ENCODE measurements around the gene PSMA7.
A peak's percentile ranks its signal among the peaks of the same experiment; 100 is the strongest.
"Not testable (repeated sequence)": the region's sequence is repeated elsewhere in the genome, so short reads cannot be mapped to it uniquely, and the experiment has no call there.

Gene PSMA7

GRCh38 chr20:62120990-62121775, 22.0 kb downstream of the PSMA7 start:
- DNase-seq: peak in 3 of 58 donors; percentile 16 to 73 (median 49)

GRCh38 chr20:62120365-62120762, 22.8 kb downstream of the PSMA7 start:
- no peak for DNase-seq

DNA sequence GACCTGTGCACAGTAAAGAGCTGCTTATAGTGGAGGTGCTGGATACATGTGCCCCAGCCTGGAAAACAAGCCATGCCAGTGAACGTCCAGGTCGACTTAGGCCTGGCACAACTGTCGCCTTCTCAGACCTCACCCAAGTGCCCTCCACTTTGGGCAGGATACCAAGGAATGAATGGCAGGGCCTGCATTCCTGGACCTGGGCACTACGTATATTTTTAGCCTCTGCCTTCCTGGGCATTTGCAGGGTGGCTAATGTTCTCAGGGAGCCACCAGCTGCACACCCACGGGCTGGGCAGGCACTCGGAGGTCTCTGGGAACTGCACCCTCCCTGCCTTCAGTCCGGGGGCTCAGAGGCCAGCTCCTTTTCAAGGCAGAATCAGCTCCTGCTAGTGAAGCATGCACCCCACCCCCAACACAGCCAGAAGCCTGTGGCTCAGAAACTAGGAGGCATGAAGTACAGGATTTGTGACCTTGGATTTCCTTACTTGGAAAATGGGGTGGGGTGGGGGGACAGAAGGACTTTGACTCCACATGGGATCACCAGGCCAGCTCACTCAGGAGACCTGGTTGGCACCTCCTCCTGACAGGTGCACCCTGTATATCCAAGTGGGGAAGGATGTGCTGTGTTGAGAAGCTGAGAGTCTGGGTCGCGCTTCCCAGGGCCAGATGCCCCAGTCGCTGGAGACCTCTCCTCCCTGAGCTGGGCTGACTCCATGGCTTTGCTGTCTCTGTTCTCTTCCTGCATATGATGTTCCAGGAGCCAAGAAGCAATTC, 23.4 kb downstream of the PSMA7 start:
- no peak for DNase-seq

DNA sequence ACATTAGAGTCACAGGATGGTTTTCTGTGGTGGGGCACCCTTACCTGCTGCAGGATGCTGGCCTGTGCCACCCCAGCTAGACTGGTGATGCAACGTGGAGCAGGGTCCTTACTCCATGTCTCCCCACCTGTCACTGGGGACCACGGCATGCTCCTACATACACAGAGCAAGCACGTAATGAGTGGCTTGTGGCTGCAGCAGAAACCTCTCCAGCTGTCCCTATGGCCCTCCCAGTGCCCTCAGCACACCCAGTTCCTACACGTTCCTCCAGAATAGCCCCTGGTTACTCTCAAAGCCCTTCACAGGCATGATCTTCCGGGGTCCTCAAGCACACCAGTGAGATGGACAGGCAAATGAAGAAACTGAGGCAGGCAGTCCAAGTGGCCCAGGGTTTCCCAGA, 24.1 kb downstream of the PSMA7 start:
- DNase-seq: no peak

DNA sequence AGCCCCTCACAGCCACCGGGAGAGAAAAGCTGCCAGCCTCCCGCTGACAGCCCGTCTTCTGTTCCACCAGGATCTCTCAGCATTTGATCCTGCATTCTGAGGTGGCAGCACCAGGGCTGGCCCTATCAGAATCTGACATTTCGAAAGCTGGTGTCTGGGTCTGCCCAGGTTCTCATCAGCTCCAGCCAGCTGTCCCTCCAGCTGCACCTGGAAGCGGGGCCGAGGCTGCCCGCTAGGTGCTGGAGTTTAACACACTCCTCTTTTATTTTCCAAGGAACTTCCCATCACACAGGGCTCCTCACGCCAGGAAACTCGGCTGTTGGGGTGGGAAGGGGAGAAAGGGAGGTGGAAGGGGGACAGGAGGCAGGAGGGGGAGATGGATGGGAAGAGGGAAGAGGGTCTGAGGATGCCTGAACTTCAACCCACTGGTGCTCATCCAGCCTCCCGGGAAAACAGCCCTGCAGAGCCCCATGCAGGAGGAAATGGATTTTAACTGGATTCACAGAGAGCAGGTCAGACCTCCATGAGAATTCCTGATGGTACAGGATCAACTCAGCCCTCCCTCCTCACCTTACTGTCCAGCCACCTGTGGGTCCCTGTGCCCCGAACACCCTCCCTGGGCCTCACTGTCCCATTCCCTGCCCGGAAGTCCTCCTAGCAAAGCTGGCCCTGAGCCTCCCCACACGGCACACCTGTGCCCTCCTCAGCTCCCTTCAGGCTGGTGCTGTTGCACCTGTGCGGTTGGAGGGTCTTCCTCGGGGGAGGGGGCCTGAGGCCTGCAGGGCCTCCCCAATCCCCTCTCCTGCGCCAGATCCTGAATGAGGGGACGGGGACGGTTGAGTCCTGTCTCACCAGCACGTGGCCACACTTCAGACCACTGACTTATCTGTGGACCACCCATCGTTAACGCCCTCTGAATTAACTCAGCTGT, 24.8 kb downstream of the PSMA7 start:
- no peak for DNase-seq

- no peak for DNase-seq
Observed at GRCh38 chr20:62117658-62118057, 25.5 kb downstream of the PSMA7 start.

- DNase-seq: no peak
Observed at GRCh38 chr20:62117362-62117646, 25.9 kb downstream of the PSMA7 start.

GRCh38 chr20:62116558-62117361, 26.4 kb downstream of the PSMA7 start:
- DNase-seq: no peak

- DNase-seq: not testable (repeated sequence)
Observed at GRCh38 chr20:62115800-62116407, 27.3 kb downstream of the PSMA7 start.

- no peak for DNase-seq
Observed at GRCh38 chr20:62114894-62115293, 28.3 kb downstream of the PSMA7 start.

GRCh38 chr20:62112368-62112767, 30.8 kb downstream of the PSMA7 start:
- no peak for DNase-seq

GRCh38 chr20:62111148-62111547, 32.0 kb downstream of the PSMA7 start:
- no peak for DNase-seq

DNA sequence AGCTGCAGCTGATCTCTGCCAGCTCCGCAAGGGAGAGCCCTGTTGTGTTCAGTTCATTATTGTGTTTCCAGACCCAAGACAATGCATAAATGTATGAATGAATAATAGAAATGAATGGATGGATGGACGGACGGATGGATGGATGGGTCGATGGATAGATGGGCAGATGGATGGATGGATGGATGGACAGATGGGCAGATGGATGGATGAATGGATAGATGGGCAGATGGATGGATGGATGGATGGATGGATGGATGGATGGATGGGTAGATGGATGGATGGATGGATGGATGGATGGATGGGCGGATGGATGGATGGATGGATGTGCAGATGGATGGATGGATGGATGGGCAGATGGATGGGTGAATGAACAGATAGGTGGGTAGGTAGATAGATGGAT, 37.6 kb downstream of the PSMA7 start:
- no peak for DNase-seq

GRCh38 chr20:62104791-62105345, 38.3 kb downstream of the PSMA7 start:
- DNase-seq: no peak

- no peak for DNase-seq
Observed at GRCh38 chr20:62104234-62104789, 38.9 kb downstream of the PSMA7 start.

DNA sequence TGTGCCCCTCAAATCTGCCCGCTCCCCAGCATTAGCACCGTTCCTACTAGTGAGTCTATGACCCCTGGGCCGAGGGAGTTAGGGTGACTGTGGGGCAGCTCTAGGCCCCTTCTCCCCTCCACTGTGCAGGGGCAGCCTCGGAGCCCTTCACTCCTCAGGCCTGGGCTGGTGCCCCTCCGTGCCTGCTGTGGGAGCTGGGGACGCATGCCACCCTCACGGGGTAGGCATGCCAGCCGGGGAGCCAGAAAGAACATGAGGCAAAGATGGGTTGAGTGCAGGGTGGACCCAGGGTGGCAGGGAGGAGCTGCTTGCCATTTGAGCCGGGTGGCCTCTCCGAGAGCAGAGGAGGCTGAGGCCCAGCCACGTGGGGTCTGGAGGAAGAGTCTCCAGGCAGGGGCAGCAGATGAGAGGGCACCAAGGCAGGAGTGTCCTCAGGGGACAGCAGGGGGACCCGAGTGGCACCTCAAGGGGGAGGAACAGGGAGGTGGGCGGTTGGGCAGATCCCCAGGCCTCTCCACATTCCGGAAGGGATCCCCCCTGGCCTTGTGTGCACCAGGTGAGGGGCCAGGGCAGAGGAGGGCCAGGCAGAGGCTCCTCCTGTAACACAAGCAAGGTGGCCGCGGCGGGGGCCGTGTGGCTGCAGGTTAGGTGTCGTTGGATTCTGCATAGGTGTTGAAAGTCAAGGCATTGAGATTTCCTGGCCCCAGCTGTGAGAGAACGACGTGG, 39.5 kb downstream of the PSMA7 start:
- no peak for DNase-seq

DNA sequence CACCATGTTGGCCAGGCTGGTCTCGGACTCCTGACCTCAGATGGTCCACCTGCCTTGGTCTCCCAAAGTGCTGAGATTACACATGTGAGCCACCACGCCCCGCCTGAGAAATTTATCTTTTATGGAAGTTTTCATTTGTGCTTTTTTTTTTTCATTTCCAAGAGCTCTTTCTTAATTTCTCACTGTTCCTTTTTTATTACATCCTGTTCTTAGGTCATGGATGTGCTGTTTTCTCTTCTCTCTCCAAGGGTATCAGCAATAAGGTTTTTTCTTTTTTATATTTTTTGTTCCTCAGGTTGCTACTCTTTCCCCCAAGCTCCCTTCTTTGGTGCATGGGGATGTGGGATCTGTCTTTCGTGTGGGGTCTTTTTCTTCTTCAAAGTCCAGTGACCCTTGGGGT, 42.1 kb downstream of the PSMA7 start:
- no peak for DNase-seq

DNA sequence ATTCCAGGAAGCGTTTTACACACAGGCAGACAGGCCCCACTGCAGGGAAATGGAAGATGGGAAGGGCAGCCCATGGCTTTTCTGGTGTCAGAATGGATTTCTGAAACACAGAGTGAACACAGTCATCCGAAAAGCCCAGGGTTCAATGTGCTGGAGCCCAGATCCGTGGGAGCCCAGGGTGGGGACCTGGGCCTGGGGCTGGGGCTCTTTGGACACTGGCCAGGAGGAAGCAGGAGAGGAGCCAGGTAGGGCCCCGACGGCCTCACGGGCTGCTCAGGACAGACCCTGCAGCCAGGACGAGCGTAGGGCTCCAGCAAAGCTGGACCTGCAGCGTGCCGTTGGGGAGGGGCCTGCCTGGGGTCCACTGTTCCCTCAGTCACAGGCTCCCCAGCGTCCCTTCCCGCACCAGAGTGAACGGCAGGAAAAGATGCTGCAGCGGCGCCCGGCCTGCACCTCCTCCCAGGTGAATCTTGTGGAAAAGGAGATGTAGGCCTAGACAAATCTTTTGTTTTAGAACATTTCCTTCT, 45.2 kb downstream of the PSMA7 start:
- DNase-seq: no peak

All from anterior cingulate cortex (tissue), 58 donors.